Endothelial cell (in vitro differentiated cells): ENCODE results near the gene VAC14. TPM values are rescaled to one million over a fixed set of nuclear protein-coding genes. Genes with fewer than 3 reads are reported as not detected.
A peak's percentile ranks its signal among the peaks of the same experiment; 100 is the strongest.

ENCODE experiments used
- DNase-seq: peaks from one replicate; pipeline ENCODE4 v3.0.0; 2021; ENCODE audit warnings: low spot score
- H3K27ac Mint-ChIP-seq: one replicate; pipeline ENCODE4 v1.8.0; 2021; ENCODE audit warnings: mixed read lengths, inconsistent platforms; ENCODE audit not compliant: unreplicated experiment
- H3K27me3 Mint-ChIP-seq: one replicate; pipeline ENCODE4 v1.8.0; 2021; ENCODE audit warnings: mild to moderate bottlenecking, moderate library complexity, mixed read lengths, inconsistent platforms; ENCODE audit not compliant: unreplicated experiment
- H3K36me3 Mint-ChIP-seq: one replicate; pipeline ENCODE4 v1.8.0; 2021; ENCODE audit warnings: mild to moderate bottlenecking, low read depth, mixed read lengths, inconsistent platforms; ENCODE audit not compliant: unreplicated experiment
- H3K4me1 Mint-ChIP-seq: one replicate; pipeline ENCODE4 v1.8.0; 2021; ENCODE audit warnings: mild to moderate bottlenecking, mixed read lengths, inconsistent platforms; ENCODE audit not compliant: unreplicated experiment
- H3K4me3 Mint-ChIP-seq: one replicate; pipeline ENCODE4 v1.8.0; 2021; ENCODE audit warnings: mild to moderate bottlenecking, mixed read lengths, inconsistent platforms; ENCODE audit not compliant: unreplicated experiment
- H3K9me3 Mint-ChIP-seq: one replicate; pipeline ENCODE4 v1.8.0; 2021; ENCODE audit warnings: mixed read lengths, inconsistent platforms; ENCODE audit not compliant: unreplicated experiment
- CTCF ChIP-seq: fragments of 200-600 bp; sonication (generic); IDR thresholded peaks from one replicate; pipeline ENCODE4 v1.5.0; 2021; ENCODE audit warnings: antibody characterized with exemption; ENCODE audit not compliant: unreplicated experiment
- total RNA-seq: library from RNA; stranded (reverse); fragmentation: NEBNext Ultra II Directional; extraction: Animal tissue kit (Norgen Biotek cat#: 25700); gene quantifications from one replicate; pipeline ENCODE4 v1.2.1, GENCODE V29; 2021; ENCODE audit not compliant: unreplicated experiment

VAC14 gene
- total RNA-seq, 1 donor from 2014 or later: 35.6 TPM

GRCh38 chr16:70708366-70709246 lies 92.4 kb downstream of the VAC14 start:
- no peaks in the 10 kb centered on the region for H3K36me3 Mint-ChIP-seq
- no peak overlapping the region for H3K4me3 Mint-ChIP-seq
- H3K4me1 Mint-ChIP-seq: peaks cover 53% of the 10 kb centered on the region
- TF ChIP-seq CTCF: no peak
- no peaks in the 10 kb centered on the region for H3K9me3 Mint-ChIP-seq
- H3K27me3 Mint-ChIP-seq: peaks cover 7% of the 10 kb centered on the region
- no peak for DNase-seq
- peak overlapping the region; percentile 52 for H3K27ac Mint-ChIP-seq

- H3K4me3 Mint-ChIP-seq: no peak overlapping the region
- TF ChIP-seq CTCF: no peak
- H3K27me3 Mint-ChIP-seq: peaks cover 10% of the 10 kb centered on the region
- H3K27ac Mint-ChIP-seq: no peak overlapping the region
- no peaks in the 10 kb centered on the region for H3K36me3 Mint-ChIP-seq
- H3K9me3 Mint-ChIP-seq: no peaks in the 10 kb centered on the region
- no peak for DNase-seq
- H3K4me1 Mint-ChIP-seq: peaks cover 45% of the 10 kb centered on the region
These were observed 94.0 kb downstream of the VAC14 start for GRCh38 chr16:70706948-70707465.

GRCh38 chr16:70705056-70705455 lies 95.9 kb downstream of the VAC14 start:
- peak overlapping the region; percentile 24 for H3K27ac Mint-ChIP-seq
- peaks cover 17% of the 10 kb centered on the region for H3K27me3 Mint-ChIP-seq
- no peaks in the 10 kb centered on the region for H3K9me3 Mint-ChIP-seq
- TF ChIP-seq CTCF: no peak
- no peak overlapping the region for H3K4me3 Mint-ChIP-seq
- H3K4me1 Mint-ChIP-seq: peaks cover 31% of the 10 kb centered on the region
- peaks cover 6% of the 10 kb centered on the region for H3K36me3 Mint-ChIP-seq
- no peak for DNase-seq

GRCh38 chr16:70704586-70704985 lies 96.4 kb downstream of the VAC14 start:
- H3K27me3 Mint-ChIP-seq: peaks cover 17% of the 10 kb centered on the region
- H3K4me1 Mint-ChIP-seq: peaks cover 30% of the 10 kb centered on the region
- H3K27ac Mint-ChIP-seq: no peak overlapping the region
- H3K9me3 Mint-ChIP-seq: no peaks in the 10 kb centered on the region
- no peak for TF ChIP-seq CTCF
- H3K4me3 Mint-ChIP-seq: no peak overlapping the region
- peaks cover 6% of the 10 kb centered on the region for H3K36me3 Mint-ChIP-seq
- DNase-seq: no peak

- Mint-ChIP-seq H3K9me3 (no peaks in the 10 kb centered on the region), H3K4me1 (peaks cover 29% of the 10 kb centered on the region), H3K36me3 (peaks cover 9% of the 10 kb centered on the region), H3K4me3 (no peak overlapping the region), H3K27ac (no peak overlapping the region), H3K27me3 (peaks cover 21% of the 10 kb centered on the region)
- TF ChIP-seq CTCF: no peak
- no peak for DNase-seq
These were observed 97.0 kb downstream of the VAC14 start for GRCh38 chr16:70703835-70704381.
